Posterior vena cava (tissue), 2 donors: ENCODE measurements around the gene TNFSF4. TPM values are rescaled to one million over a fixed set of nuclear protein-coding genes. Genes with fewer than 3 reads are reported as not detected.

ENCODE experiments used
- DNase-seq: peaks from one replicate; pipeline ENCODE4 v3.0.0-alpha.2; 2020; ENCODE audit warnings: low spot score
- intact Hi-C, 2 donors: fragments of 100-400 bp; cut with DNase I; formaldehyde crosslinking; loops; one replicate each; pipeline versions ENCODE4 v1.14.1 to v1.14.2; 2022 to 2023
- total RNA-seq, 2 donors: library from RNA; stranded (reverse); fragmentation: NEBNext Ultra II Directional; extraction: Animal tissue kit (Norgen Biotek cat#: 25700); gene quantifications; one replicate each; pipeline ENCODE4 v1.2.1, GENCODE V29; 2021
- donor health status: DM: yes; HTN: yes; CAD: no.
- donor health status: DM: yes; HTN: yes; CAD: no.

The TNFSF4 gene
- total RNA-seq, 2 donors from 2014 or later = 0.57 to 1.2 TPM

DNA sequence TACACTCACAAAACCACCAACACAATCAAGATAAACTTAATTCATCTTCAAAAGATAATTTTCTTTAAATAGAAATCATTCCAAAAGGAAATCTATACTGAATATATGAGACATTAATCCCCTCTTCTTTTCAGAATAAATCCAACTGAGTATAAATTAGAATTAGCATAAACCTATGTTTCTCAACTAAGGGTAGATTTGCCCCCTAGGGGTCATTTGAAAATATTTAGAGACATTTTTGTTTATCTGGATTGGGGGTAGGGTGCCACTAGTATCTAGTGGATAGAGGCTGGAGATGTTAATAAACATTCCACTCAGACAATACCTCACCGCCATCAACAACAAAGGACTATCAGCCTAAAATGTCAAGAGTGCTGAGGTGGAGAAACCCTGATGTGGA is 6.5 kb upstream of the TNFSF4 start:
- no peak for DNase-seq
- intact Hi-C loops = no loop called here

DNA sequence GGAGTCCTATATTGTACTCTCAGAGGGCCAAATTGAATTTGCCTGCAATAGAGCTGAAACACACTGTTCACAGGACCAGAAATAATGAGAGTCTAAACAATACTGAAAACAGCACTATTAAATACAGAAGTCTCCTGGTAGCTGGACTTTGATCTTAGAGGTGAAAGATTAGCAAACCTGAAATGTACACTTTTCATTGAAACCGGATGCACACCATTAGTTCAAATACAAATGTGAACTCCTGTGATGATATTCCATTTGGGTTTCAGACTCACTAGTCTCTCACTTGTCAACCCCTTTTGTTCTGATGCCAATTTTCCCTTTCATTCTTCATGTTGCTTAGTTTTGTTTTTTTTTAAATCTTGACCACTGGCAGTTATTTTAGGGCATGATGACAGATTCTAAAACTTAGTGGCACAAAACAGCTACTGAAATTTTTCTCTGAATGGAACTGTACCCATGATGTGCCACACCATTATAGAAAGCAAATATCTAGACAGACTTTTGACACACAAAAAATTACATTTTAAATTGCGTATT is 5.9 kb upstream of the TNFSF4 start:
- DNase-seq = no peak
- intact Hi-C loops = no loop called here

DNA sequence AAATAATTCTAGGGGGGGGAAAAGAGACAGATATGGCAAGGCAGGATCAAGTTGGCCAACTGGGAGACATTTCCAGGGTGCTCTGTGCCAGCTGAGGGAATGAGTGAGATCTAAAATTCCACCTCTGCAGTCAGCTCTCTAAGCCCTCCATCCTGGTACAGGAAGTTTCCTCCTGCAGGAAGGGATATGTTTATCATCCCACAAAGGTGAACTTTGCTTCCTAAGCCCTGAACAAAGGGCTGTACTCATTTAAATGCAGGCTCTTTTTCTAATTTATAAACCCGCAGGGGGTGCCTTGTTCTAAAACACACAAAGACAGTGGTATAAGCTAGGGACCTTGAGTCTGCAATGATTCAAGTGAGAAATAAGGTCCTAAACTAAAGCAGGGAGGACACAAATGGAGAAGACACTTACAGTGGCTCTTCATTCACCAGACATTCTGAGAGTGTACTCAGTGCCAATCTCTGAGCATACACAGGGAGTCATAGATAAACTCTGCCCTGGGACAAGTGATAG is 3.6 kb upstream of the TNFSF4 start:
- DNase-seq = no peak
- intact Hi-C loops = loop anchor here in 1 of 2 donors (2.0 kb wide), 1 partner anchor 20 kb away; no protein-coding TSS in a partner anchor

DNA sequence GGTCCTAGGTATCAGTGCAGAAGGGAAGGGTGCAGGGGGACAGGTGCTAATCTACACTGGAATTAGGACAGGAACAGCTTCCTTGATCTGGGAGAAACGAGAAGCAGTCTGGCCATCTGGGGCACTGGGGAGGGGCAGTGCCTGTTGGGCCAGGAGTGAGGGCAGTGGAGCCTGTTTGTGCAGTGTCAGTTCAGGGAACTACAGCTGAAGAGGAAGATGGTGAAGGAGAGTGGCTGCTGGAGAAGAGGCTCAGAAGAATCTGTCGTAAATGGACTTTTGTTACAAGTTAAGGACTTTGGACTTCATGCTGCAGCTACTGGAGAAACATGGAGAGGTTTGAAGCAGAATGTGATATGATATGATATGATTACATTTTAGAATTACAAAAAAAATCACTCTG is 3.2 kb upstream of the TNFSF4 start:
- intact Hi-C loops = loop anchor here in 1 of 2 donors (2.0 kb wide), 1 partner anchor 19 kb away; no protein-coding TSS in a partner anchor
- no peak for DNase-seq

DNA sequence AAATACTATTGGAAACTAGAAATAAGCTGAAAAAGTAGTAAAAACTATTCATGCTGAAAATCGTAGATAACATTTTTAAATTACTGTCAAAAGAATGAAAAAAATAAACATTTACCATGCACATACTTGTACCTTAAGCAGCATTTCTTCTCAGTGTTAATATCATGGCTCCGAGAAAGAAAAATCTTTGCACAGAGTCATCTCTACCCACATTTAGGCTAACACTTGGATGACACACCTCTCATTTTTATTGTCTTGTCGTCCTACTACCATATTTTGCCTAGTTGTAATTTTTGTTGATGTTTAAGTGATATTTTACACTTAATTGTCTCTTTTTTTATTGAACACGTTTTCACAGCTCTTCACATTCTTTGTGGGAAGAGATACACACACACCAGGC is 1.7 kb upstream of the TNFSF4 start:
- no peak for DNase-seq
- intact Hi-C loops = loop anchor here in 1 of 2 donors (5.0 to 10.0 kb wide), 2 partner anchors 392 to 464 kb away; no protein-coding TSS in a partner anchor

DNA sequence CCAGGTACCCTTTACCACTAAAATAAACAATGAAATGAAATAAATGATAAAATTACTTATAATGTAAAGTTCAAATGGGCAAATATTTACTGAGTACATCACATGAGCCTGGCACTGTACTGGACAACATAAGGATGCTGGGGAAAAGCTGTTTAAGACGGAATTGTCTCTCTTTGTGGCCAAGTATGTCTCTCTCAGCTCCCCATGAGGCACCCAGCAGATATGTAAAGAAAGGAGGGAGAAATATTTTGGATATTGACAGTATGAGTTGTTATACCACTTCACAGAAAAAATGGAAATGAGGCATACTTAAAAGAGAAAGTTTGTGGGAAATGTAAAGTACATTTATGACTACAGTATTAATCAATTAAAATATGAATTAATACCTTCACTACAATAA is 1.0 kb upstream of the TNFSF4 start:
- no peak for DNase-seq
- intact Hi-C loops = loop anchor here in 1 of 2 donors (5.0 to 10.0 kb wide), 2 partner anchors 391 to 463 kb away; no protein-coding TSS in a partner anchor

DNA sequence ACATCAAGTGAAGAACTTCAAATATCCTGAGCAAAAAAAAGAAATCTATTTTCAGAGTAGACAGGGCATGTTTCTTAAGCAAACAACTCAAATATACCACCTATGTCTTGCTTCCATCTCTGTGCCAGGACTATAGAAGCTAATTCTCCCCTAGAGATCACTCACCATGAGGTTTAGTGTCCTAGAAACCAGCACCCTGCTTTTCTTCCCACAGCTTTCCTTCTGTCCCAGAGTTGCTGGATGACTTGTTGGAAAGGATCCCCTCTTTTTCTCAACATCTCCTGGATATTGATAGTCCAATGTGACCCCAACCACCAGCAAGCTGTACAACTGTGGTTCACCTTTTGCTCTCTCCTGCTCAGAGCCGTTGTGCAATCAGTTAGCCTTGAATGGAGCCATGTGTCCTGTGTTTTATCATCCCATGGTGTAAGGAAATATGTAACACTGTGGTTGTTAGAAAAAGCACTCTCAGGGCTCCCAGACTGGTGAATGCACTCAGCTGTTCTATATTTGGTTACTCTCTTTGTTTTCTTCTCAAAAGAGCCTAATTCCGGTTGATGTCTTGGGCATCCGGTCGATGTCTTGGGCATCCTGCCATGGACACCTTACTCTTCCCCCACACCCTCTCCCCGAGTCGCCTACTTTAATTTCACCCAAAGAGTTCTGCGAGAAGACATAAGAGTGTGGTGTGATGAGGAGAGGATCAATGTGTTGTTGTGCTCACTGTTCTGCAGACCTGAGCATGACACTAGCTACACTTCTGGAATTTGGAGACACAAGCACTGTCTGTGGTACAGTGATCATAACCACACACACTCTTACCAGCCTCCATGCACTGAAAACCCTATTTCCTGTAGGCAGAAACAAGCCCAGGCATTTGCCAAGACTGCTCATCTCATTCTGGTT is 1.7 kb downstream of the TNFSF4 start:
- intact Hi-C loops = loop anchor here in 1 of 2 donors (5.0 to 10.0 kb wide), 2 partner anchors 388 to 461 kb away; no protein-coding TSS in a partner anchor
- DNase-seq = no peak

DNA sequence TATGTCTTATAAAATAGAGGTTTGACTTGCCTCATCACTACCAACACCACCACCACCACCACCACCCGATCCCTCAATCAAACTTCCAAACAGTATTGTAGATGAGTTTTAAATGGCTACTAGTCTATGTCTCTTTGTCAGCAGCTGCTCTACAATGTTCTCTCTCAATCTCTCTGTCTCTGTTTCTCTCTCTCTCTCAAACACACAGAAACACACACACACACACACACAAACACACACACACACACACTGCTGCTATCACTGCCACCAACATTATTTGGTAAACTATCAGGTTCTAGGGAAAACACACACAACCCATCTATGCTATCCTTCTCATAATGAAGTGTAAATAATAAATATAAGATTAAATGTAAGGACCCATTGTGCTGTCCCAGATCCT is 2.4 kb downstream of the TNFSF4 start:
- no peak for DNase-seq
- intact Hi-C loops = loop anchor here in 1 of 2 donors (5.0 to 10.0 kb wide), 2 partner anchors 387 to 460 kb away; no protein-coding TSS in a partner anchor

DNA sequence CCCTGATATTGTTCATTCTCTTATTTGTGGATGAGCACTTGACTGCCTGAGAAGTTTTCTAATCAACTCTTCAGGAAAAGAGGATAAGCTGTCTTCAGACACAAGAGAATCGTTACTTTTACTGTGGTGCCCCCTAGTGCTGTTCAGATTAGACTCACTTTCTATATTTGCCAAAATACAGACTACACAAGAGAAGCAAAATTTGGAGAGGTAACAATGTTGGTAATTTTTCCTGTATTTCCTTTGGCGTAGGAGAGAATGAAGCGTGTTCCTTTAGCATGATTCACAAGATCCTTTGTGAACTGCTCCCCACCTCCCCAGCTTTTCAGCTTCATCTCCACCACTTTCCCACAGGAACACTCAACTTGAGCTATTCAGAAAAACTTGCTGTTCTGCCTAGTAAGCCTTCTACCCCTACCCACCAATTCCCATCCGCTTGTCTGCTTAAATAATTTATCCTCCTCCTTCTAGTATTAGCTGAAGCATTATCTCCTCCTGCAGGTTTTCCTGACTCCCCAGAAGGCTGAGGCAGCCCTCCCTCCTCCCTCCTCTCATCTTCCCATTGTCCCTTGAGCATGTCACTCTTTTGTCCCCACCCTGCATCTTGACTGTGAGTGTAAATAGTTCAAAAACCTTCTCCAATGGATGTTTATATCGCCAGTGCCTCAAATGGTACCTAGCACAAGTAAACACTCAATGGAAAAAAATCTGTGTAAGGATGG is 4.5 kb downstream of the TNFSF4 start:
- no peak for DNase-seq
- intact Hi-C loops = loop anchor here in 1 of 2 donors (10.0 kb wide), 1 partner anchor 458 kb away; no protein-coding TSS in a partner anchor

DNA sequence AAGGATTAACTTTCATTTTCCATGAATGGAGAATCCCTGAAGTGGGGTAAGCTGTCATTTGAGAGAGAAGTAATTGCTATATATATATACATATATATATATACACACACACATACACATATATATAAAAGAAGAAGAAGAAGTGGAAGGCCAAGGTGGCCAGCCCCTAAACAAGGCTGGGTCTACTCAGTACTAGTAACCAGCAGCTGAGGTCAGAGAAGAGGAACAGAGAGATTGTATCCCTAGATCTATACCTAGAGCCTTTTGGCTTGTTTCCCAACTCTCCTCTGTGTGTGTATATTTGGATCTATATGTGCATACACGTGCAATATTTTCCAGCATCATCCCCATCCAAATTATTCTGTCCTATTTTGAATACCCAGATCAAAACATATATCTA is 5.2 kb downstream of the TNFSF4 start:
- intact Hi-C loops = loop anchor here in 1 of 2 donors (10.0 kb wide), 1 partner anchor 457 kb away; no protein-coding TSS in a partner anchor
- DNase-seq = no peak

DNA sequence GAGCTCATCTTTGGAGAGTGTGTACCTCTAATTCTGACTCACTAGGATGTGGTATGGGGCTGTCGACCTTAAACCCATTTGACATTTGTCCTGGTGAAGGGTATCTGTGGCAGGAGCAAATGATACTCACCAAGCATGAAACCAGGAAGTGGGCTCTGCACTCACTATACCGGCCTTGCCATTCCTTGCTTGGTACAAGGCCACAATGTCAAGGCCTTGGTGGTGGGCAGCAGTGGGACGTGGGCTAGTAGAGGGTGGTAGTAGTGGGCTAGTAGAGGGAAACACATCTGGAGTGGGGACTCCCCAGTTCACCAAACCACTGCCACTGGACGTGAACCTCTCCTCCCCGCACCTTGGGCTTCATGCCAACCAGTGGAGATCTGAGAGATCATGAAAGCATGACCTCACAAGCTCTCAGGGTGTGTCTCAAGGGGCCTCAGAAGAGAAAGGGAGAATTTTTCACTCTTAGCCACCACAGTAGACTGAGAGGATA is 11.5 kb downstream of the TNFSF4 start:
- intact Hi-C loops = loop anchor here in 1 of 2 donors (5.0 kb wide), 1 partner anchor 373 kb away; no protein-coding TSS in a partner anchor
- DNase-seq = no peak

DNA sequence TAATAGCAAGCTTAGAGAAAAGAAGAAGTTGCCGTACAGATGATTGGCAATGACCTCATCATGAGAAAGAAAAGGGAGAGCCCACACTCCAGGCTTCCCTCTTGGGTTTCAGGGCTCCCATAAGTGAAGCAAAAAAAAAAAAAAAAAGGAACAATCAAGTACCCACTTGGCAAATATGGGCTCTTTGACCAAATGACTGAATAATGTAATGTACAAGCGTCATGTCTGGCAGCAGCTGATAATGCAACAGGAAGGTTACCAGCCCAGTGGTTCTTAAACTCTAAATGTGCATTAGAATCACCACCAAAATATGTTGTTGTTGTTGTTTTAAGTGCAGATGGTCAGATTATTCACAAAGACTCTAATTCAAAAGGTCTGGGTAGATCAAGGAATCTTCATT is 13.5 kb downstream of the TNFSF4 start:
- DNase-seq = no peak
- intact Hi-C loops = no loop called here

DNA sequence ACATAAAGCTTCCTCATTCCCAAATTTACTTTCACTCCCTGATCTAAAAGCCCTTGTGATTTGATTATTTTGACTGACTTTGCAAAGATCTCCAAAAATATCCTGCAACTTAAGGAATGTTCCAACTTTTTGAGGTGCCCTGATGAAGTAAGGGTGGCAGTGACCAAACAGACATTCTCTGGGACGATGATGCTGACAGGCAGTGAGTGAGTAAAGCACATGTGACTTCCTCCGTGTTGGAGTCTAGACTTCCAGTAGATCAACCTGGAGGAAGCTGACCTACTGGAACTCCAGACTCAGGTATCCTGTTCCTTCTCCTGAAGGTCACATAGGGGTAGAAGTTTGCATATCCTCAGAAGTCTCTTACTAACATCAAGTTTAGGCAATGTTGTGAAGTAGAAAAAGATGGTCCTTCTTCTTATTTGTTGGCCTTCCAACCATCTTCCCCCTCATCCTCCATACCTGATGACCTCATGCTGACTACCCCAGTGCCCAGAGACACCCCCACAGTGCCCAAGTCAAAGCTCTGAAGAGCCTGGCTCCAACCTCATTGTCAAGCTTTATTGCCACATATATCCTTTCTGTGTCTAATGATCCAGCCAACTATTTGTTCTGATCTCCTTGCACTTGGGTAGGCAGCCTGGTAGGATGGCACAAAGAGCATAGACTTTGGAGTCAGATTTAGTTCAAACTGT is 16.0 kb downstream of the TNFSF4 start:
- no peak for DNase-seq
- intact Hi-C loops = loop anchor here in 1 of 2 donors (2.0 kb wide), 1 partner anchor 20 kb away; no protein-coding TSS in a partner anchor

DNA sequence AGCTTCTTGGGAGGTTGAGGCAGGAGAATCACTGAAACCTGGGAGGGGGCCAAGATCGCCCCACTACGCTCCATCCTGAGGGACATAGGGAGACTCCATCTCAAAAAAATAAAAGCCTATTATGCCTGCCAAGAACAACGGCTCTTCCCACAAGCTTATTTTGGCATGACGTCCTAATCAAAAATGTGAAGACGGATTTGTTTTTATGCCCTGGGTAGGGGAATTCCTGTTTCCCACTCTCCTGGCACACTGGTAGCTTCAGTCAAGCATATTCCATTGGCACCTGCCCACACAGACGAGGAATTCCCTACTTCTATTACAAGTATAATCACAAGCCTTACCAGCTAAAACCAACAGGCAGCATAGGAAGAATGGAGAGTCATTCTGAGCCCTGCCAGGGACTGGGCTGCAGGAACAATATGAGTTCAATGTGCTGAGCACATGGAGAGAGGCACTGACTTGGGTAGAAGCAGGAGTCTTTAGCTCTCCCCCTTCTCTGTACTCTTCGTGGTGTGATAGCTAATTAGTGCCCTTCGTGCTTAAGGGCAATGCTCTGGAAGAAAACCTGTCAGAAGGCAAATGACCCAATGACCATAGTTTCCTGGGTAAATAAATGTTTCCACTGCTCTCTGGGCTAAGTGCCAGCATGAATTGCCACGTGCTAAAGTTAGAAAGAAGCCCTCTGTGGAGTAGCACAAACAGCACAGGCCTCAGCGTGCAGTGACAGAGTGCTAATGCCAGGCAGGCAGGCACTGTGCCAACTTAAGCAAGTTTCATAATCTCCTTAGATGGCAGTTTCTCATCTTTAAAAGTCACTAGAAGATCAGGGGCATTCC is 16.8 kb downstream of the TNFSF4 start:
- intact Hi-C loops = loop anchor here in 1 of 2 donors (2.0 kb wide), 1 partner anchor 20 kb away; no protein-coding TSS in a partner anchor
- DNase-seq = peak; percentile 89

DNA sequence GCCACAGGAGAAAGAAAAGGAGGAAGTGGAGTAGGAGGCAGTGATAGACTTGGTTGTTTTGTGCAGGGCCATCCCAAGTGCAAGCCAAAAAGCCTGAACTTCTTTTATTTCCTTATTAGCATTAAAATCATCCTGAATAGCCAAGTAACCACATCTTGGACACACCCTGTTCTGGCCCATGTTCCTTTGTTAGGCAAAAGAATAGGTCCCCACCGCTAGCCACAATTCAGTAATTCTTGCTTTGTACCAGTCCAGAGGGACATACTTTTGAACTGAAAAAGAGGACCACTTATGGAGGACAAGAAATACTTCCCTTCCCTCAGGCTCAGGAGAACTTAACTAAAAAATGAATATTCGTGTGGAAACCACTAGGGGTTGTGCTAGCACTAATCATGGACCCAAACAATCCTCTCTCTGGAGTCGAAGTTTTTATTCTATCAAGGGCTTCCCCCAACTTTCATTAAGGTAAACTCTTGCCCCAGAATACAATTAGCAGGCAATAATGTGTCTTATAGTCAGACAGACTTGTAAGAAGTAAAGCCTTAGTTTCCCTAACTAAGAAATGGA is 19.4 kb downstream of the TNFSF4 start:
- intact Hi-C loops = no loop called here
- DNase-seq = no peak

DNA sequence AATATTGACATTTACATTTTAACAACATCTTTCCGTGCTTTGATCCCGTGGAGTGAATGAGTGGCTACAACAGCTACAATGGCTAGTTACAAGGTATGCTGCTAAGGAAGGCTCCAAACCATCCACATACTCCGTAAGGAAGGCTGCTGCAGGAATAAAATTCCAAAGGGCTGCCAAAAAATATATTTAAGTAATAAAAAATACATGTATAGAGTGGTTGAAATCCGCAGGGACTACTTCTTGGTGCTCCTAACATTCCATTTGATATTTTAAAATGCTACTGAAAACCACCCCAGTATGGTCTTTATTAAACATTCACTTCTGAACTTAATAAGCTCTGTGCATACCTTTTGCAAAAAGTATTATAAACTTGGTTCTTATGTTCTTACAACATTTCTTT is 25.3 kb downstream of the TNFSF4 start:
- DNase-seq = no peak
- intact Hi-C loops = no loop called here

DNA sequence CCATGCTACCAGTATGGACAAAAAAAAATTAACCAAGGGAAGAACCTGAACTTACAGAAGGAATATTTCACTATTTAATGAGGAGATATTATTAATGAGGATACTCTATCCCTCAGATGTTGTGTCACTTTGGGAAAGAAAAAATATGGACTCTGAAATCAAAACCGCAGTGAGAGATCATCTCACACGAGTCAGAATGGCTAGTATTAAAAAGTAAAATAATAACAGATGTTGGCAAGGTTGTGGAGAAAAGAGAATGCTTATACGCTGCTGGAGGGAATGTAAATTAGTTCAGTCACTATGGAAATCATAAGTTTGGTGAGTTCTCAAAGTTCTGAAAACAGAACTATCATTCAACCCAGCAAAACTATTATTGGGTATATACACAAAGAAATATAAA is 30.9 kb downstream of the TNFSF4 start:
- intact Hi-C loops = no loop called here
- DNase-seq = no peak
